K562 (cell line): ENCODE results near the gene FOXP4. TPM values are rescaled to one million over a fixed set of nuclear protein-coding genes. Genes with fewer than 3 reads are reported as not detected.

Source experiments
- ATAC-seq: fragments of 200-7000 bp; cut with Tn5 transposase; 3 replicates; pipeline ENCODE4 v1.9.1; 2020; ENCODE audit warnings: moderate library complexity
- BruUV-seq: library from RNA; stranded (reverse); fragments of 400-500 nt; replicated peaks from 2 replicates; lab custom pipeline; 2021; lab: Mats Ljungman, UMichigan
- CTCF ChIA-PET: fragments of 300-600 bp; formaldehyde crosslinking; extraction: SDS; loops from one replicate; lab custom pipeline; 2021; ENCODE audit warnings: low intra/inter-chr PET ratio; lab: Yijun Ruan, JAX
- POLR2A ChIA-PET: fragments of 300-600, 350-650 bp; sonication (Branson Sonifier 250); formaldehyde crosslinking; extraction: SDS; loops from one replicate; lab custom pipeline; 2021; ENCODE audit warnings: antibody characterized with exemption, inconsistent platforms; lab: Yijun Ruan, JAX
- DNase-seq, 4 experiments: peaks; one replicate each; pipeline versions ENCODE4 v3.0.0 to v3.0.0-alpha.2; 2011 to 2018; ENCODE audit warnings: low spot score in 3 of 4, mixed read lengths in 3 of 4; ENCODE audit errors: extremely low read depth in 1 of 4
- FAIRE-seq: peaks from 2 replicates; lab custom pipeline; 2011; peaks lifted over from hg19 to GRCh38; lab: Jason Lieb, UNC
- H2AFZ ChIP-seq: 2 replicates; pipeline ENCODE4 v1.6.0; 2011; ENCODE audit warnings: low read depth, low read length, control low read depth, inconsistent platforms
- H3K27ac ChIP-seq: fragments of 200-600 bp; 3 replicates; pipeline ENCODE4 v1.8.0; 2011; ENCODE audit warnings: low read depth, mild to moderate bottlenecking, control low read depth, inconsistent platforms, low read length, moderate library complexity, mixed read lengths; ENCODE audit errors: extremely low read depth
- H3K27me3 ChIP-seq, 2 experiments: fragments of 300-600 bp in 1 of 2; 2 replicates in 1 of 2; 3 replicates in 1 of 2; pipeline versions ENCODE4 v1.6.0 to v1.8.0; 2011; ENCODE audit warnings: inconsistent platforms in 2 of 2, low read length in 2 of 2, mild to moderate bottlenecking in 1 of 2, mixed read lengths in 1 of 2, moderate library complexity in 1 of 2; ENCODE audit not compliant: control insufficient read depth in 2 of 2, insufficient read depth in 2 of 2
- H3K36me3 ChIP-seq: fragments of 300-600 bp; 3 replicates; pipeline ENCODE4 v1.8.0; 2011; ENCODE audit warnings: mild to moderate bottlenecking, low read length, inconsistent platforms; ENCODE audit not compliant: control insufficient read depth, insufficient read depth
- H3K4me1 ChIP-seq, 2 experiments: fragments of 200-600 bp in 1 of 2; replicated peaks in 1 of 2; 2 replicates in 1 of 2; 3 replicates in 1 of 2; pipeline versions ENCODE4 v1.5.1 to v1.8.0; 2011; ENCODE audit warnings: inconsistent platforms in 2 of 2, low read length in 2 of 2, mild to moderate bottlenecking in 1 of 2, mixed read lengths in 1 of 2, moderate library complexity in 1 of 2; ENCODE audit not compliant: control insufficient read depth in 2 of 2, insufficient read depth in 2 of 2
- H3K4me2 ChIP-seq: 2 replicates; pipeline ENCODE4 v1.6.1; 2011; ENCODE audit warnings: low read length, control low read depth, inconsistent platforms, mixed read lengths; ENCODE audit not compliant: insufficient read depth
- H3K4me3 ChIP-seq: fragments of 200-600 bp; sonication (generic), shearing (Covaris generic); 2 replicates; pipeline ENCODE4 v1.5.1; 2016; ENCODE audit warnings: control low read depth, inconsistent platforms
- H3K79me2 ChIP-seq: fragments of 200-600 bp; 3 replicates; pipeline ENCODE4 v1.8.0; 2011; ENCODE audit warnings: low read length, inconsistent platforms; ENCODE audit not compliant: control insufficient read depth, insufficient read depth
- H3K9ac ChIP-seq, 2 experiments: 2 replicates each; pipeline versions ENCODE4 v1.6.0 to v1.6.1; 2011; ENCODE audit warnings: low read depth in 2 of 2, low read length in 2 of 2, control low read depth in 1 of 2, inconsistent platforms in 1 of 2, mild to moderate bottlenecking in 1 of 2, mixed read lengths in 1 of 2; ENCODE audit not compliant: insufficient read depth in 1 of 2
- H3K9me1 ChIP-seq: one replicate; pipeline ENCODE4 v1.6.0; 2011; ENCODE audit warnings: inconsistent platforms, mild to moderate bottlenecking, low read length, moderate library complexity; ENCODE audit not compliant: control insufficient read depth, insufficient read depth
- H3K9me3 ChIP-seq: replicated peaks from 2 replicates; pipeline ENCODE4 v1.5.1; 2011; ENCODE audit warnings: low read depth, low read length, inconsistent platforms; ENCODE audit not compliant: control insufficient read depth, insufficient read depth
- H4K20me1 ChIP-seq: replicated peaks from 2 replicates; pipeline ENCODE4 v1.6.1; 2011; ENCODE audit warnings: low read length, inconsistent platforms, mixed read lengths; ENCODE audit not compliant: control insufficient read depth, insufficient read depth
- MAZ ChIP-seq, 2 experiments: fragments of 450-650 bp in 1 of 2; sonication (generic) in 1 of 2; formaldehyde crosslinking; IDR thresholded peaks in 1 of 2; conservative IDR thresholded peaks in 1 of 2; 2 replicates each; pipeline versions ENCODE4 v1.4.0 to v1.5.0; 2020; ENCODE audit warnings: mild to moderate bottlenecking in 1 of 2, missing genetic modification reagents in 1 of 2
- TBP ChIP-seq: optimal IDR thresholded peaks from 2 replicates; pipeline ENCODE3; 2011; ENCODE audit warnings: low read depth, low read length, improper control_type of control experiment
- ZNF197 ChIP-seq: fragments of 200-800 bp; sonication (Bioruptor generic); IDR thresholded peaks from 2 replicates; pipeline ENCODE4 v1.6.1; 2016; ENCODE audit warnings: low read depth, missing genetic modification characterization, missing compliant biosample characterization
- ZNF76 ChIP-seq: fragments of 250-450 bp; sonication (Bioruptor Pico); IDR thresholded peaks from 2 replicates; pipeline ENCODE4 v1.4.0; 2020; ENCODE audit warnings: mild to moderate bottlenecking, moderate library complexity, borderline replicate concordance
- WGBS: fragments of 100-300 bp; shearing (Covaris generic); methylation state at CpG from one replicate; pipeline ENCODE4 v1.1.6; 2016; ENCODE audit warnings: low coverage, mixed read lengths; ENCODE audit not compliant: insufficient coverage; ENCODE audit errors: missing lambda C conversion rate; 5-methylcytosine and 5-hydroxymethylcytosine counted together
- in situ Hi-C: fragments of 300-500 bp; cut with MboI; formaldehyde crosslinking; loops from 4 replicates; pipeline ENCODE4 v1.15.0; 2018; ENCODE audit warnings: inconsistent platforms, mixed read lengths
- intact Hi-C: fragments of 100-400 bp; cut with micrococcal nuclease; formaldehyde crosslinking; loops from 2 replicates; pipeline ENCODE4 v1.14.2; 2022
- polyA plus RNA-seq, 8 experiments: library from polyadenylated mRNA; depleted of rRNA in 4 of 8; stranded (reverse) in 5 of 8; unstranded in 3 of 8; fragments of >200 nt; fragmentation: Nextera tagmentation in 2 of 8; fragmentation: Illumina TruSeq in 1 of 8; extraction: Ambion mirVana in 2 of 8; extraction: Trizol in 1 of 8; gene quantifications; 2 replicates each; pipeline versions ENCODE4 v1.2.1 to v1.2.3, GENCODE V29; 2011 to 2014; ENCODE audit warnings: inconsistent platforms in 1 of 8, missing spikeins in 1 of 8
- total RNA-seq, 7 experiments: library from RNA; depleted of rRNA in 6 of 7; stranded (reverse); fragments of >200 nt in 6 of 7; fragmentation: Illumina TruSeq in 2 of 7; extraction: Trizol in 2 of 7; gene quantifications; 2 replicates each; pipeline versions ENCODE4 v1.2.1 to v1.2.3, GENCODE V29; 2011 to 2021; ENCODE audit warnings: low replicate concordance in 1 of 7
- TF ChIP-seq, protein P1 (sequence below), 3 experiments: fragments of 200-800 bp in 1 of 3; fragments of 250-450 bp in 1 of 3; fragments of 450-650 bp in 1 of 3; sonication (Bioruptor Pico) in 1 of 3; sonication (Bioruptor generic) in 1 of 3; formaldehyde crosslinking in 1 of 3; IDR thresholded peaks; 2 replicates each; pipeline versions ENCODE4 v1.6.1 to v1.8.0; 2016 to 2022; ENCODE audit warnings: mild to moderate bottlenecking in 2 of 3, missing genetic modification characterization in 2 of 3, missing compliant biosample characterization in 1 of 3, moderate library complexity in 1 of 3
- TF ChIP-seq, protein P2 (sequence below): sonication (generic); formaldehyde crosslinking; IDR thresholded peaks from 2 replicates; pipeline ENCODE4 v1.8.0; 2022; ENCODE audit warnings: mild to moderate bottlenecking, missing genetic modification reagents

The FOXP4 gene
- total and polyA plus RNA-seq, 9 of the 15 experiments (the other 6 are each of a cell fraction or from before 2014, with no cell fraction given): 0.11 to 29.4 (median 2.3) TPM

DNA sequence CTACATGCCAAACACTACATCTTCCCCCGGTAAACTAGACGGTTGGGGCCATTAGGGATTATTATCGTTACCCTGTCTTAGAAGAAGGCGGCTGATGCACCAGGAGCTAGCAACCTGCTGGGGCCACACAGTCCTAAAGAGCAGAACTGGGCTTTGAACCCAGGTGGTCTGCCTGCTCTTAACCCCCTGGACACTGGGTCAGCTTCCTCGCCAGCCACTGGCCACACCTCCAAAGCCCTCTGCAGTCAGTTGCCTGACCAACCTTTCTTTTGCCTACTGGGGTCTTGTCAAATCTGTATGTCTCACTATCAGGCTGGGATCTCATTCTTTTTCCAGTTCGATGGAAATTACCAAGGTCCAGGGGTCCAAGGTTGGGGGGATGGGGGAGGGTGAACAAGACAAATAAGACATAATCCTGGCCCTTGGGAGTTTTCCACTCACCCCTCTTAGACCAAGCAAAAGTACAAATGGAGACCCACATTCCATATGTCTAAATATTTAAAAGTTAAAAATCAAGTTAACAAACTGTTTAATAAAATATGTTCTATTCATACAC lies 34.0 kb upstream of the FOXP4 start:
- Histone ChIP-seq H3K4me2 (no peak overlapping the region), H3K9me3 (no peaks in the 10 kb centered on the region), H2AFZ (no peak overlapping the region), H3K4me3 (no peak overlapping the region), H3K79me2 (no peaks in the 10 kb centered on the region), H3K4me1 (no peaks in the 10 kb centered on the region), H3K27ac (no peak overlapping the region), H3K27me3 (peaks cover 39 to 67% of the 10 kb centered on the region in 2 experiments), H4K20me1 (peaks cover 9% of the 10 kb centered on the region), H3K36me3 (no peaks in the 10 kb centered on the region)
- CTCF ChIA-PET: no interaction called here
- no TSS peak for BruUV-seq
- POLR2A ChIA-PET: interaction anchor here (1.1 kb wide), 1 partner anchor 15 kb away, joined by 3 read pairs; no protein-coding TSS in a partner anchor
- no peak for FAIRE-seq
- WGBS: 2% methylated on average over 6 of the region's 6 CpGs
- in situ Hi-C loops: no loop called here
- no peak for DNase-seq
- no peak for ATAC-seq
- no peak for TF ChIP-seq ZNF197
- TF ChIP-seq, protein P1, sequence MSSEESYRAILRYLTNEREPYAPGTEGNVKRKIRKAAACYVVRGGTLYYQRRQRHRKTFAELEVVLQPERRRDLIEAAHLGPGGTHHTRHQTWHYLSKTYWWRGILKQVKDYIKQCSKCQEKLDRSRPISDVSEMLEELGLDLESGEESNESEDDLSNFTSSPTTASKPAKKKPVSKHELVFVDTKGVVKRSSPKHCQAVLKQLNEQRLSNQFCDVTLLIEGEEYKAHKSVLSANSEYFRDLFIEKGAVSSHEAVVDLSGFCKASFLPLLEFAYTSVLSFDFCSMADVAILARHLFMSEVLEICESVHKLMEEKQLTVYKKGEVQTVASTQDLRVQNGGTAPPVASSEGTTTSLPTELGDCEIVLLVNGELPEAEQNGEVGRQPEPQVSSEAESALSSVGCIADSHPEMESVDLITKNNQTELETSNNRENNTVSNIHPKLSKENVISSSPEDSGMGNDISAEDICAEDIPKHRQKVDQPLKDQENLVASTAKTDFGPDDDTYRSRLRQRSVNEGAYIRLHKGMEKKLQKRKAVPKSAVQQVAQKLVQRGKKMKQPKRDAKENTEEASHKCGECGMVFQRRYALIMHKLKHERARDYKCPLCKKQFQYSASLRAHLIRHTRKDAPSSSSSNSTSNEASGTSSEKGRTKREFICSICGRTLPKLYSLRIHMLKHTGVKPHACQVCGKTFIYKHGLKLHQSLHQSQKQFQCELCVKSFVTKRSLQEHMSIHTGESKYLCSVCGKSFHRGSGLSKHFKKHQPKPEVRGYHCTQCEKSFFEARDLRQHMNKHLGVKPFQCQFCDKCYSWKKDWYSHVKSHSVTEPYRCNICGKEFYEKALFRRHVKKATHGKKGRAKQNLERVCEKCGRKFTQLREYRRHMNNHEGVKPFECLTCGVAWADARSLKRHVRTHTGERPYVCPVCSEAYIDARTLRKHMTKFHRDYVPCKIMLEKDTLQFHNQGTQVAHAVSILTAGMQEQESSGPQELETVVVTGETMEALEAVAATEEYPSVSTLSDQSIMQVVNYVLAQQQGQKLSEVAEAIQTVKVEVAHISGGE (CRISPR knock-in tag; IDR thresholded peaks at IDR 0.05): no peak
- TF ChIP-seq TBP: no peak
- TF ChIP-seq, protein P2, sequence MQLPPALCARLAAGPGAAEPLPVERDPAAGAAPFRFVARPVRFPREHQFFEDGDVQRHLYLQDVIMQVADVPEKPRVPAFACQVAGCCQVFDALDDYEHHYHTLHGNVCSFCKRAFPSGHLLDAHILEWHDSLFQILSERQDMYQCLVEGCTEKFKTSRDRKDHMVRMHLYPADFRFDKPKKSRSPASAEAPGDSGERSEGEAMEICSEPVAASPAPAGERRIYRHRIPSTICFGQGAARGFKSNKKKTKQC (CRISPR knock-in tag): no peak
- no peak for TF ChIP-seq MAZ (CRISPR knock-in tag; conservative IDR thresholded peaks at IDR 0.05 in 1 of 2, IDR thresholded peaks at IDR 0.05 in 1 of 2)
- no peak for TF ChIP-seq ZNF76 (CRISPR knock-in tag)
- TF ChIP-seq, all 486 proteins: peak for 0
- Histone ChIP-seq H3K9ac (no peak overlapping the region), H3K9me1 (no peaks in the 10 kb centered on the region)
- intact Hi-C loops: no loop called here
